ENCODE results near the gene OPRPN.

The OPRPN gene, protein sequence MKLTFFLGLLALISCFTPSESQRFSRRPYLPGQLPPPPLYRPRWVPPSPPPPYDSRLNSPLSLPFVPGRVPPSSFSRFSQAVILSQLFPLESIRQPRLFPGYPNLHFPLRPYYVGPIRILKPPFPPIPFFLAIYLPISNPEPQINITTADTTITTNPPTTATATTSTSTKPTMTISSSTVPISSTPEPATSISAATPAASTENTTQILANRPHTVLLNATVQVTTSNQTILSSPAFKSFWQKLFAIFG

DNA sequence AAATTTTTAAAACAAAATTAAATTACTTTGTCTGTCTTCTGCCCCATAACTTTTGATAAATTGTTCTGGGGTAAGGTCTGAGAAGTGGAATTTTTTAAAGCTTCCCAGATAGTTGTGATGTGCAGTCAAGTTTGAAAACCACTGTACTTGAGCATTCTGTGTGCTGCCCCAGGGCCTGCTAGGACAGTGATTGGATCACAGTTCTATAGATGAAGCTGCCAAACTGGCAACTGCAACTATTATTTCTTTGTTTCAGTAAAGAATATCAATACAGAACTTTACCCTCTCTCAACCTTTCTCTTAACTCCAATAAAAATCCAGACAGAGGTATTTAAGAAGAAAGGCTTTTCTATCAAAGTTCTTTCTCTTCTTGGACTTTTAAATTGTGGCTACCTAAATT lies at the start of gene OPRPN:
TSS of gene OPRPN (plus strand) at position 361 of the 400 bp plus-strand sequence. CDS start 1,346 bp downstream, outside the sequence.
- DNase-seq (ENCODE audit: low spot score) = no peak

DNA sequence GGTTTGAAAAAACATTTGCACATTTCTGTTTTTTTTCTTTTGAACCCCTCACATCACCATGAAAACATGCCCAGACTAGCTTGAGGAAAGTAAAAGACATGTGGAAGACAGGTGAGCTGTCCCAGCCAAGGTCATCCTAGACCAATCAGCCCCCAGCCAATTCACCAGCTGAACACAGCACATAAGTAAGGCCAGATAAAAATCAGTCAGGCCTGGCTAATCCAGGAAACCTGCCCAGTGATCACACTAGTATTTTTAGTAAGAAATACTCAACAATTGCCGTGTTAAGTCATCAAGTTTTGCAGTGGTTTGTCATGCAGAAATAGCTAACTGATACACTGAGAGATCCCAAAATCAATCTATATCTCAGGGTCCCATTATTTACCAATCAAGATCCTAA lies 41.6 kb upstream of the OPRPN start:
- no peak for DNase-seq (ENCODE audit: low spot score)

DNA sequence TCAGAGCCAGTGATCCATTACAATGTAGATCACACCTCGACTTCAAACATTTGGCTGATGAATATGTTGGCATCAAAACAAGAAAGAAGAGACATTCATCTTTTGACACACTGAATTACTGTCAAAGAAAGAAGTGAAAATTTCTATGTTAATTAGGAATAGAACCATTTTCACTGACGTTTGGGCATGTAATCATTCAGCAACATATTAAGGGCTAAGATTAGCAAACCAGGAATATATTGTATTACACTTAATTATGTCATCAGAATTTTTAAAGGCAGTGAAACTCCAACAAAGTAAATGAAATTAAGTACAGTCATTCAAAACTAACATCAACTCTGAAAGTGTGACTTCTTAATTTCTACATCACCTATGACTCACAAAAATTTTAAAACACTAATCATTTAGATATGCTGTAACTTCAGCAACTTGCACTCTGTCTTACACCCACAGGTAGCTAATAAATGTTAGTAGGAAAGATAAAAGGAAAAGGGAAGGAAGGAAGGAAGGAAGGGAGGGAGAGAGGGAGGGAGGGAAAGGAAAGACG lies 38.6 kb upstream of the OPRPN start:
- DNase-seq (ENCODE audit: low spot score) = no peak

DNA sequence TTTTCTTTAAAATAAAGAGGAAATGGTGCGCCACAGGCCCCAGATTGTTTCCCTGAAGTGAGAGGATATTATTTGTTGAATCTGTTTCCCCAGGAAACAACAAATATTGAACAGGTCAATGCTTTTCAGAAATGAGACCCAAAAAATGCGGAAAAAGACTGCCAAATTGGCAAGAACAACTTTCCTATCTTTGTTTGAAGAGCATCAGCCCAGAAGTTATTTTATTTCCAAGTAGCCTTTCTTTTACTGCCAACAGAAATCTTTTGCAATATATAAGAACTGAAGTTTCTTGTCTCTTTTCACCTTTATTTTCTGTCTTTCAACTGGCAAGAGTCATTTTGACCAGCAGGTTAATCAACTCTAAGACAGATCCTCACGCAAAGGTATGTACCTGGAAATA lies 37.3 kb upstream of the OPRPN start, which contains the start of gene SMR3A:
TSS of gene SMR3A (plus strand) at position 301 of the 400 bp plus-strand sequence. CDS start 1,356 bp downstream, outside the sequence.
- no peak for DNase-seq (ENCODE audit: low spot score)

DNA sequence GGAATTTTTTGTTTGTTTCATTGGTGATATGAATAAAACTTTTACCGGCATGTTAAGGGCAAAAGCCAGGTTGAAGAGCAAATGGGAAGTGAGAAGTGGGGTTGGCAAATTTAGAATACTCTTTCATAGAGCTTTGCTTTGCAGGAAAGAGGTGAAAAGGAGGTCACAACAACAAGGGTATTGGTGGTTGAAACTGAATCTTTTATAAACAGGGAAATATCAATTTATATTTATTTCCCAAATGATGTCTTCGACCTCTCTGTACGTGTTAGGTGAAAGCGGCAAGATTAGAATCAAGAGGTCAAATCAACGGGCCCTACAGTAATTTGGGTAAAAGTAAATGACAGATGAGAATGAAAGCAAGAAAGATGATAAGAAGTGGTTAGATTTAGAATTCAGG lies 33.7 kb upstream of the OPRPN start:
- DNase-seq (ENCODE audit: low spot score) = no peak

DNA sequence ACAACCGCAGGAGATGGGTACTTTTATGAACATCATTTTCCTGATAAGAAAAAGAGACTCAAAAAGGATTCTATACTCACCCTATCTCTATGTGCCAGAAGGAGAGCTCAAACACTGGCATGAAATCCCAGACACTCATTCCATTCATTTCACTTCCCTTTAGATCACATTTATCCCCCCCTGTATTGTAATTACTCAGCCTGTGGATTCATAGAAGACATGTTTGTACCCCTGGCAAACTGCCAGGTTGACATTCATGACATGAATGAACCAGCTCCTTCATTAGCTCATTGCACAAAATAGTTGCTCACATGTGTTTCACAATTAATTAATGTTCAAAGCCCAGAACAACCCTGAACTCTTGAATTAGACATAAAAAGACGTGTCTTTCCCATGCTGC lies 32.3 kb upstream of the OPRPN start:
- no peak for DNase-seq (ENCODE audit: low spot score)

DNA sequence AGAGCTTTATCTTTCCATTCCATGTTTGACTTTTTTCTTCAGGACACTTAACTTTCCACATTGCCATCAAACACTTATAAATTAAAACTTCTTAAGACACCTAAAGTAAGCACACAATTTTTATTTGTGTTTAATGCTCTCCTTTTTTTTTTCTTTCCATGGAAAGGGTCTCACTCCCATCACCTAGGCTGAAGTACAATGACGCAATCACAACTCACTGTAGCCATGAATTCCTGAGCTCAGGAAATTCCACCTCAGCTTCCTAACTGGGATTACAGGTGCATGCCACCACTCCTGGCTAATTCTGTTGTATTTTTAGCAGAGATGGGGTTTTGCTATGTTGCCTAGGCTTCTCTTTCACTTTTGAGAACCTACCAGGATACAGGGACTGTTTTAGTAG lies 29.9 kb upstream of the OPRPN start:
- no peak for DNase-seq (ENCODE audit: low spot score)

DNA sequence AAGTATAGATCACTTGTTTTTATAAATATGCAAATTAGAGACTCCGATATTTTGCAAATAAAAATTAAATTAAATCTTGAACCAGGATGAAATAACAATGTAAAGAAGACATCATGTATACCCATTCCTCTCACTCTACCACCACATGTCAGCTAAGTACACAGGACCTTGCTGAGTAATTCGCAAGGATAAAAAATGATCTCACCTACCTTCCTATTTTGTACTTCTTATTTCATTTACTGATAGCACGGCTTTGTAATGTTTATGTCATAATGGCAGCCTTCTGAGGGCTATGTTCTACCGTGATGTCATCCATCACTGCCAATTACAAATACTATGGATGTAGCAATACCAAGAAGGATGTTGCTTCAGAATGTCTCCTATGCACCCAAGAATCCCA lies 25.8 kb upstream of the OPRPN start:
- DNase-seq (ENCODE audit: low spot score) = no peak

DNA sequence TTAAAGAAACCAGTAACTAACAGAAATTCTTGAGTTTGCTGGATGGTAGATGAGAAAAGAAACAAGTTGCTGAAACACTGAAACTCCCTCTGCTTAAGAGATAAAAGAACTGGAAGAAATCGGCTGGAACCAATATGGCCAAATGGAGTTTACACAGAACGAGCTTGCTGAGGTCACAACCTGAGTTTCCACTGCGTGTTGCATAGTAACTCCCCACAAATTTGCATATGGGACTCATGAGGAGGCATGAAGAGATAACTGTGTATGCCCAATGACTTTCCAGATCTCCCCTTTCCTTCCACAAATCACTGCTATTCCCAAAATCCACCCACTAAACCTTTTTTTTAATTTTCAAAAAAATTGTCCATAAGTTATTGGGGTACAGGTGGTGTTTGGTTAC lies 25.0 kb upstream of the OPRPN start:
- no peak for DNase-seq (ENCODE audit: low spot score)

DNA sequence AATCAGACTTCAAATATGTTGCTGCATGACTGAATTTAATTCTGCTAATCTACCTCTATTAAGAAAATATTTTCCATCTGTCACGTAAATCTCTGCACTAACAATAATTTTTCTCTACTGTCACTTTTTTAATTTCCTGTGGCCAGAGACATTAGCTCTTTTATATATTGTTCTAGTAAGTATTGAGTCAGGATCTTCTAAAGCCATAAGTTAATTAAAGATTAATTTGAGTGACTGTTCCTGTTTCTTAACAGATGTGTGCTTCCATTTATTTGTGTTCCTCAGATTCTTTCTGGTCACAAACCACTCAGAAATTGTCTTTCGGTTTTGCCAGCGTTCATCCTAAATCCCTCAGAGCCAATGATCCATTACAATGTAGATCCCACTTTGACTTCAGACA lies 17.2 kb upstream of the OPRPN start:
- no peak for DNase-seq (ENCODE audit: low spot score)

DNA sequence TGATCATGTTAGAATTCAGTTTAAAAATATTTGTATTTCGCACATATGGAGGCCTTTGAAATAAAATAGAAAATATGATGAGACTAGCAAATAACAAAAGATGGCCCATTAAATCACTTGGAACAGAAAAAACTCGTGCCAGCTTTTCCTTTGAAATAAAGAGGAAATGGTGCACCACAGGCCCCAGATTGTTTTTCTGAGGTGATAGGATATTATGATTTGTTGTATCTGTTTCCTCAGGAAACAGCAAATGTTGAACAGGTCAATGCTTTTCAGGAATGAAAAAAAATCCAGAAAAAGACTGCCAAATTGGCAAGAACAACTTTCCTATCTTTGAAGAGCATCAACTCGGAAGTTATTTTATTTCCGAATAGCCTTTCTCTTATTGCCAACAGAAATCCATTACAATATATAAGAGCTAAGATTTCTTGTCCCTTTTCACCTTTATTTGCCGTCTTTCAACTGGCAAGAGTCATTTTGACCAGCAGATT lies 15.0 kb upstream of the OPRPN start, which contains the start of gene SMR3B:
TSS of gene SMR3B (plus strand) at position 441 of the 491 bp plus-strand sequence. CDS start 1,380 bp downstream, outside the sequence.
- no peak for DNase-seq (ENCODE audit: low spot score)

DNA sequence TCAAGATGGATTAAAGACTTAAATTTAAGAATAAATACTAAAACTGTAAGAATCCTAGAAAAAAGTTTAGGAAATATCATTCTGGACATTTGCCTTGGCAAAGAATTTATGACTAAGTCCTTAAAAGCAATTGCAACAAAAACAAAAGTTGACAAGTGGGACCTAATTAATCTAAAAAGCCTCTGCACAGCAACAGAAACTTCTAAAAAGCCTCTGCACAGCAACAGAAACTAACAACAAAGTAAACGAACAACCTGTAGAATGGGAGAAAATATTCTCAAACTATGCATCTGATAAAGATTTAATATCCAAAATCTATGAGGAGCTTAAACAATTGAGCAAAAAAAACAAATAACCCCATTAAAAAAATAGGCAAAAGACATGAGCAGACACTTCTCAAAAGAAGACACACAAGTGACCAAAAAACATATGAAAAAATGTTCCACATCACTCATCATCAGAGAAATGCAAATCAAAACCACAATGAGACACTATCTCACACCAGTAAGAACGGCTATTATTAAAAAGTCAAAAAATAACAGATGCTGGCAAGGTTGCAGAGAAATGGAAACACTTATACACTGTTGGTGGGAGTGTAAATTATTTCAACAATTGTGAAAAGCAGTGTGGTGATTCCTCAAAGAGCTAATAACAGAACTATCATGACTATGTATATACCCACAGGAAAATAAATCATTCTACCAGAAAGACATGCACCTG lies 5.5 kb upstream of the OPRPN start:
- DNase-seq (ENCODE audit: low spot score) = no peak

DNA sequence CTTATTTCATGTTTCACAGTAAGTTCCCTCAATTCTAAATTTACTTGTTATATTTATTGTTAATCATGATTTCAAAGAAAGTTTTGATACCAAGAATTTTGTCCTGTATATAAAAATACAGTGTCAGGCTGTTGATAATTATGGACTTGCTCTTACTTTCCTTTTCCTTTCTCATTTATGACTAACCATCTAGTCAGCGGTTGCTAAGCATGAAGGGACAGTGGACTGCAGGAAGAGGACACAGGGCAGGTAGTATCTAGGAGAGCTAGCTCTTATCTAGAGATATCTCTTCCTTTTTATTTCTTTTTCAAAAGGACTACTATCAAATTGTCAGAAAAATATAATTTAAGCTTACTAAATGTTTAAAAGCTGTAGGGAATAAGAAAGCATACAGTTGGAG lies 1.6 kb downstream of the OPRPN start:
- no peak for DNase-seq (ENCODE audit: low spot score)

DNA sequence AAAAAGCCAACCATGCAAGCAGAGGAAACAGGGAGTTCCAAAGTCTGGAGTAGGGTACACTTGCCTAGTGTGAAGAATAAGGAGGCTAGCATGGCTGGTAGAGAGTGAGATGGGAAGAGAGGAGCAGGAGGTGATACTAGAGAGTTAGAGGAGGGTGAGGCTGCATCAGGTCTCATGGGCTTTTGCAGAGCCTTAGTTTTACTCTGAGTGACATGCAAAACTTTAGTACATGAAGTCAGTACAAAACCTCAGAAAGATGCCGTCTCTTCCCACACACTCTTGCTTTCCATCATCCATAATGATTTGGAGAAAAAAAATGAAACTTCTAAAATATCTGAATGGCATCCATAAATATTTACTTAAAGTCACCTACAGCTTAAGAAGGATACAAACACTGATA lies 5.0 kb downstream of the OPRPN start:
- no peak for DNase-seq (ENCODE audit: low spot score)

DNA sequence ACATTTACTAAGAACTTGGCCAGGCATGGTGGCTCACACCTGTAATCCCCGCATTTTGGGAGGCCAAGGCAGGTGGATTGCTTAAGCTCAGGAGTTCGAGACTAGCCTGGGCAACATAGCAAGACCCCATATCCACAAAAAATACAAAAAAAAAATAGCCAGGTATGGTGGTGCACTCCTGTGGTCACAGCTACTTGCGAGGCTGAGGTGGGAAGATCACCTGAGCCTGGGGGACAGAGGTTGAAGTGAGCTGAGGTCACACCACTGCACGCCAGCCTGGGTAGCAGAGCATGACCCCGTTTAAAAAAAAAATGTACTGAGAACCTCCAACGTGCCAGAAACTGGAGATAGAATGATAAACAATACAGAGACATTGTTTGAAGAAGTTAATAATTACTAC lies 8.0 kb downstream of the OPRPN start:
- no peak for DNase-seq (ENCODE audit: low spot score)

DNA sequence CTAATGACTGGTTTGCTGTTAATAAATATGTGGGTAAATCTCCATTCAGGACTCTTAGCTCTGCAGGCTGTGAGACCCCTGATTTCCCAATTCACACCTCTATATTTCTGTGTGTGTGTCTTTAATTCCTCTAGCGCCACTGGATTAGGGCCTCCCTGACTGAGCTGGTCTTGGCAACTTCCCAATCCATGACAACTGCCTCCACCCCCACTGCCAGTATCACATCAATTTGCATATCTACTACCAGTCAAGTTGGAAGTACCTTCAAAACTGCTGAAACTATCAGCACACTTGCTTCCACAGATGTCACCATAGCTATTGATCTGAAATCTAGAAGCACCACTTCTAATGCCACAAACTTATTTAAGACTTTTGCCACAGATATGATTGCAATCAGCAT lies 27.6 kb downstream of the OPRPN start:
- no peak for DNase-seq (ENCODE audit: low spot score)

DNA sequence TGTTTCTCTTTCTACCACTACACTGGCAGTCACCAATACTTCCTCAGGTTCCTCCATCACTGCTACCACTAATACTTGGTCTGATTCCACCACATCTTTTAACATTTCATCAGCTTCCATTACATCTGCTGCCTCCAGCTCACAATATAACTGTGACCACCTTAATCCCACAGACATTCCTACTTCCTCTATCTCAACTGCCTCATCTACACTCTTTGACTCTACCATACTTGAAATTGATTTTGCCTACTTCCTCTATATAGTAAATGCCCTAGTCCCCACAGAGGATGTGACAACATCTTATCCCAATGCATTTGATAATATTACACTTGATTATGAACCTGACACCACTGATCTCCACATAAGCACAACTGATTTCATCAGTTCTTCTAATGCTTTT lies 29.0 kb downstream of the OPRPN start:
- DNase-seq (ENCODE audit: low spot score) = no peak

DNA sequence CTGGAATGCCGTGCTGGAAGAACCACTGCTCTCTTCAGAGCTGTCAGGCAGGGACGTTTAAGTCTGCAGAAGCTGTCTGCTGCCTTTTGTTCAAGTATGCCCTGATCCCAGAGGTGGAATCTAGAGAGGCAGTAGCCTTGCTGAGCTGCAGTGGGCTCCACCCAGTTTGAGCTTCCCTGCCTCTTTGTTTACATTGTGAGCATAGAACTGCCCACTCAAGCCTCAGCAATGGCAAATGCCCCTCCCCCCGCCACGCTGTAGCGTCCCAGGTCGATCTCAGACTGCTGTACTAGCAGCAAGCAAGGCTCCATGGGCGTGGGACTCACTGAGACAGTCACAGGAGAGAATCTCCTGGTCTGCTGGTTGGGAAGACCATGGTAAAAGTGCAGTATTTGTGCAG lies 39.5 kb downstream of the OPRPN start:
- DNase-seq (ENCODE audit: low spot score) = no peak

DNA sequence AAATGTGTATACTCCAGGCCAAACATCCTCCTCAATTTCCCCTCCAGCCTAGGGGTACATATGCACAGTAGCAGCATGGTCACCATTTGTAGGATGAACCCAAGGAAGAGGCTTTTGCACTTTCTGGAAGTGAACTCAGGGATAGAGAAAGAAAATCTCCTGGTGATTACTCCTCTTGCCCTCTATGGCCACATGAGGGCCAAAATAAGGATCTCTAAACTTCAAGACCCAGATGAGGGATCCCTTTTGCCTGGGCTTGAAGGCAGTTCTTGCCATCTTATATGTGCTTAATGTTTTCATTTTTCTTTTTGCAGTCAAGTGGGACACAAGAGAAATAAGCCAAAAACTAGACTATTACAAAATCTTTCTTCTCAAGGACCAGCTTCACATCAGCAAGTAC lies 44.7 kb downstream of the OPRPN start:
- DNase-seq (ENCODE audit: low spot score) = no peak

DNA sequence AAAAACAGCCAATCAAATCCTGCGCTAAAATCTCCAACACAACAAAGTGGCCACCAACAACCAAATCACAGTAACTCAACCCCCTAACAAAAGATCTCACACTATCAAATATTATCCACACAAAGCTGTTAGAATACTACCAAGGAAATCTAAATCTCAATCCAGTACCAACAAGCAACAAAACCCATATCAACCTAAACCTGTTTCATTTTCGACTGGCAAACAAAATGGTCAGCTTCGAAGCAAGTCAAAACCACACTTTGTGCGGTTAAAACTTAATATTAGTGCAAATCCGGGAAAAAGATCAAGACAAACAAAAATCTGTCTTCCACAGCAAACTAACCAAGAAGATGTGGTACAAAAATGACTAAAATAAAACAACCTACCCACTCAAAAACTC lies 45.6 kb downstream of the OPRPN start:
- DNase-seq (ENCODE audit: low spot score) = no peak

DNA sequence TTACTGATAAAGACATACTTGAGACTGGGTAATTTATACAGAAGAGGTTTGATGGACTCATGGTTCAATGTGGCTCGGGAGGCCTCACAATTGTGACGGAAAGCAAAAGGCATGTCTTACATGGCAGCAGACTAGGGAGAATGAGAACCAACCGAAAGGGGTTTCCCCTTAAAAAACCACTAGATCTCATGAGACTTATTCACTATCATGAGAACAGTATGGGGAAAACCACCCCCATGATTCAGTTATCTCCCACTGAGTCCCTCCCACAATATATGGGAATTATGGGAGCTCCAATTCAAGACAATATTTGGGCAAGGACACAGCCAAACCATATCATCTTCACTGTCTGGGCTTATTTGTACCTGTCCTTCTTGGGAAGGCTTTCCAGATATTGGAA lies 51.5 kb downstream of the OPRPN start:
- no peak for DNase-seq (ENCODE audit: low spot score)

DNA sequence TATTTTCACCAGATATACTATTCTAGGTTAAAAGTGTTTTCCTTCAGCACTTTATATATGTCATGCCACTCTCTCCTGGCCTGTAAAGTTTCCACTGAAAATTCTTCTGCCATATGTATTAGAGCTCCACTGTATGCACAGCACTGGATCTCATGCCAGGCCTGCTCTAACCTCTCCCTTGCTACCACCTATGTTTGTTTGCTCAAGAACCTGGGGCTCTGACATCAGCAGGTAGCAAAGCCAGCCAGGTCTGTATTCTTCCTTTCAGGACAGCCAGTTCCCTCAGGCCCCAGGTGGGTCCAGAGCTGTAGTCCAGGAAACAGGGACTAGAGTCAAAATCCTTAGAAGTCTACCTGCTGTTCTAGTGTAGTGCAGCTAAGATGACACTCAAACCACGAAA lies 55.2 kb downstream of the OPRPN start:
- DNase-seq (ENCODE audit: low spot score) = no peak
